Measurements from ENCODE around the gene GCK. TPM values are rescaled to one million over a fixed set of nuclear protein-coding genes. Genes with fewer than 3 reads are reported as not detected.

GCK gene
- total RNA-seq, 1 donor from 2014 or later: 43.9 TPM

- Mint-ChIP-seq H3K4me1 (ENCODE audit: low read depth, unreplicated experiment) (peaks cover 10% of the 10 kb centered on the region), H3K4me3 (ENCODE audit: unreplicated experiment) (no peak overlapping the region)
These were observed 92.8 kb downstream of the GCK start for GRCh38 chr7:44096326-44096881.

GRCh38 chr7:44095781-44096180 lies 93.5 kb downstream of the GCK start:
- no peak overlapping the region for H3K27ac Mint-ChIP-seq (ENCODE audit: unreplicated experiment)
- peaks cover 4% of the 10 kb centered on the region for H3K27me3 Mint-ChIP-seq (ENCODE audit: unreplicated experiment)
- peaks cover 10% of the 10 kb centered on the region for H3K4me1 Mint-ChIP-seq (ENCODE audit: low read depth, unreplicated experiment)
- no peak overlapping the region for H3K4me3 Mint-ChIP-seq (ENCODE audit: unreplicated experiment)
- TF ChIP-seq CTCF (IDR thresholded peaks at IDR 0.05; ENCODE audit: partially characterized antibody, unreplicated experiment): no peak
- no peak for DNase-seq
- peaks cover 2% of the 10 kb centered on the region for H3K9me3 Mint-ChIP-seq (ENCODE audit: unreplicated experiment)
- no peaks in the 10 kb centered on the region for H3K36me3 Mint-ChIP-seq (ENCODE audit: unreplicated experiment)

More at GRCh38 chr7:44096326-44096881, 92.8 kb downstream of the GCK start:
- TF ChIP-seq CTCF (IDR thresholded peaks at IDR 0.05; ENCODE audit: partially characterized antibody, unreplicated experiment): no peak
- H3K9me3 Mint-ChIP-seq (ENCODE audit: unreplicated experiment): no peaks in the 10 kb centered on the region
- no peak overlapping the region for H3K27ac Mint-ChIP-seq (ENCODE audit: unreplicated experiment)
- no peaks in the 10 kb centered on the region for H3K36me3 Mint-ChIP-seq (ENCODE audit: unreplicated experiment)
- no peak for DNase-seq
- H3K27me3 Mint-ChIP-seq (ENCODE audit: unreplicated experiment): peaks cover 4% of the 10 kb centered on the region

- peaks cover 4% of the 10 kb centered on the region for H3K27me3 Mint-ChIP-seq (ENCODE audit: unreplicated experiment)
- H3K9me3 Mint-ChIP-seq (ENCODE audit: unreplicated experiment): peaks cover 2% of the 10 kb centered on the region
- H3K27ac Mint-ChIP-seq (ENCODE audit: unreplicated experiment): no peak overlapping the region
- no peak overlapping the region for H3K4me3 Mint-ChIP-seq (ENCODE audit: unreplicated experiment)
- no peaks in the 10 kb centered on the region for H3K36me3 Mint-ChIP-seq (ENCODE audit: unreplicated experiment)
- DNase-seq: no peak
- no peak for TF ChIP-seq CTCF (IDR thresholded peaks at IDR 0.05; ENCODE audit: partially characterized antibody, unreplicated experiment)
- H3K4me1 Mint-ChIP-seq (ENCODE audit: low read depth, unreplicated experiment): peaks cover 7% of the 10 kb centered on the region
These were observed 94.2 kb downstream of the GCK start for GRCh38 chr7:44094883-44095592.

GRCh38 chr7:44094365-44094764 lies 94.9 kb downstream of the GCK start:
- H3K9me3 Mint-ChIP-seq (ENCODE audit: unreplicated experiment): peaks cover 2% of the 10 kb centered on the region
- no peak for DNase-seq
- peaks cover 3% of the 10 kb centered on the region for H3K4me1 Mint-ChIP-seq (ENCODE audit: low read depth, unreplicated experiment)
- TF ChIP-seq CTCF (IDR thresholded peaks at IDR 0.05; ENCODE audit: partially characterized antibody, unreplicated experiment): no peak
- peaks cover 4% of the 10 kb centered on the region for H3K27me3 Mint-ChIP-seq (ENCODE audit: unreplicated experiment)
- no peaks in the 10 kb centered on the region for H3K36me3 Mint-ChIP-seq (ENCODE audit: unreplicated experiment)
- H3K27ac Mint-ChIP-seq (ENCODE audit: unreplicated experiment): no peak overlapping the region
- H3K4me3 Mint-ChIP-seq (ENCODE audit: unreplicated experiment): no peak overlapping the region

Other genes starting within 250 kb of the GCK start
- not detected for gene SPDYE1, start 191.5 kb downstream of the GCK start, total RNA-seq (ENCODE audit: unreplicated experiment)
- 154 TPM for gene DBNL, start 144.7 kb downstream of the GCK start, total RNA-seq (ENCODE audit: unreplicated experiment)
- 13.3 TPM for gene PGAM2, start 123.9 kb downstream of the GCK start, total RNA-seq (ENCODE audit: unreplicated experiment)
- 28.8 TPM for gene POLM, start 106.9 kb downstream of the GCK start, total RNA-seq (ENCODE audit: unreplicated experiment)
- 35.4 TPM for gene AEBP1, start 85.1 kb downstream of the GCK start, total RNA-seq (ENCODE audit: unreplicated experiment)
- gene POLD2, start 65.9 kb downstream of the GCK start, total RNA-seq (ENCODE audit: unreplicated experiment): 71.2 TPM
- 7.6 TPM for gene MYL7, start 48.1 kb downstream of the GCK start, total RNA-seq (ENCODE audit: unreplicated experiment)
- 178 TPM for gene YKT6, start 11.5 kb upstream of the GCK start, total RNA-seq (ENCODE audit: unreplicated experiment)
- 55.1 TPM for gene CAMK2B, start 136.2 kb upstream of the GCK start, total RNA-seq (ENCODE audit: unreplicated experiment)

Data from glutamatergic neuron (in vitro differentiated cells).